T-helper 1 cell (primary cell): ENCODE data around the gene CYB5R3.

Experiments used
- DNase-seq, 5 donors: peaks; one replicate each; pipeline ENCODE4 v3.0.0-alpha.2; 2012 to 2020
- total RNA-seq, 4 donors: gene quantifications; one replicate each; lab custom pipeline; 2026; lab: John Stamatoyannopoulos, UW

The CYB5R3 gene
- total RNA-seq, result 26.8 to 35.9 (median 29.0) reads per million in 4 donors

DNA sequence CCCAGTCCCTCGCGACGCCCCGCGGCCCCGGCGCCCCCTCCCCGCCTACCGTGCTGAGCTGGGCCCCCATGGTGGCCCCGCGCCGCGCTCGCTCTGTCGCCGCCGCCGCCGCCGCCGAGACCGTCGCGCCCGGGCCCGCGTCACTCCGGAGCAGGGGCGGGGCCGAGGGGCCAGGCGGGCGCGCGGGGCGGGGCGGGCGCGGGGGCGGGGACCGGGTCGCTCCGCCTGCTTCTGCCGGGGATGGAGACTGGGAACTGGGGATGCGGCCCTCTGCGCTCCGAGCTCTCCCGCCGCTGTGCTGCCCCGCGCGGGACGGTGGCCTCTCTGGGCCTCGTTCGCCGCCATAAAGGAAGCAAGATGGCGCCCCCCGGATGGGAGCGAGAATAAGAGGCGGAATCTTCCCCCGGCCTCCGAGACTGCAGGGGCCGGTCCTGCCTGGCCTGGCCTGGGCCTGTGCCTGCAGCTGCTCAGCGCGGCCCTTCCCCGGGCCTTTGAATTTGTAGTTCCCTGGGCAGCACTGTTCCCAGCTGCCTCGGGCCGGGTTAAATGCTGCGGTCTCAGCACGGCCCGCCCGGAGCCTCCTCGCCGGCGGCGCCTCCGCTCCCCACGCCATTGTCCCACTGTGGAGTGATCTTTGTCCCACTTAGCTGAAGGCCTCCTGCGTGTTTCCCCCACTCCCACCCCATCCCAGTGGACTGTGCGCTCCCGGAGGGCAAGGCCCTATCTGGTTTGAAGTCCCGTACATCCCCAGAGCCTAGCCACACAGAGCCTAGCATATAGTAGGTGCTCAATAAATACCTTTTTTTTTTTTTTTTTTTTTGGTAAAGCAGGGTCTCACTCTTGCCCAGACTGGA is at the start of gene CYB5R3:
CYB5R3 (minus strand) TSS at position 147 of the 854 bp plus-strand sequence; CDS start at position 70, 77 bp downstream.
- DNase-seq, result peak; percentile 63 to 77 (median 67)

DNA sequence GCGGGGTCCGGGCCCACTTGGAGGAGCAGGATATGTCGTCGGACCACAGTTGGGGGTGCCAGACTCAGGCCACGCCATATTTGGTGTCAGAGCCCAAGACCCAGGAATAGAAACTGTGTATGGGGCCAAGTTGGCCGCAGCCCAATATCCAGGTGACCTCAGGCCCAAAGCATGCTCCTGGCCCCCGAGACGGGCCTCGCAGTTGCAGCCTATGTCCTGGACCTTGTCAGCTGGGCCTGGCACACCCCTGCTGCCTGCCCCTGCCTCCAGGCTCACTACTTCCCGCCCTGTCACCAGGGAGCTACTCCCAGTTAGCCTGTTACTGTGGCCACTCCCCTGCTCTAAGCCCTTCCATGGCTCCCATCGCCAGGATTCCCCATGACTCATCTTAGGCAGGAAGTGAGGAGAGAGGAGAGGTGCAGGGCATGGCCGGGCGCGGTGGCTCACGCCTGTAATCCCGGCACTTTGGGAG is 48.4 kb upstream of the CYB5R3 start:
- no peak for DNase-seq

DNA sequence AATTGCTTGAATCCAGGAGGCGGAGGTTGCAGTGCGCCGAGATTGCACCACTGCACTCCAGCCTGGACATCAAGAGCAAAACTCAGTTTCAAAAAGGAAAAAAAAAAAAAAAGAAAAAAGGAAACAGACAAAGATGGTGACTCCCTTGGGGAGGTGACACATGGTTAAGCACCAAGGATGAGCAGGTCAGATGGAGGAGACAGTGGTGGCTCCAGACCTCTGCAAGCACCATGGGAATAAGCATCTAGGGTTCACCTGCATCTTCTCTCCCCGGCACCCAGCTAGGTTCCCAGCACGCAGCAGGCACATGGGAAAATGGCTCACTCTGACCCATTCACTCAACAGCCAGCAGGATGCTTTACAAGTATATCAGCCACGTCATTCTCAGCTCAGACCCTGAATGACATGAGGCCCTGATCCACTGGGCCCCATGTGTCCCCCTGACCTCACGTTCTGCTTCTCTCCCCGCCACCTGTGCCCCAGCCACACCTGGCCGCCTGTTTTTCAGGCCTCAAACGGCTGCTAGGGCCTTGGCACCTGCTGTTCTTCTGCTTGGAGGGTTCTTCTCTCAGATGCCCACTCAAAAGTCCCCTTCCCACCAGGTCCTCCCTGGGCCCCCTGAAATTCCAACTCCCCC is 47.3 kb upstream of the CYB5R3 start:
- no peak for DNase-seq

DNA sequence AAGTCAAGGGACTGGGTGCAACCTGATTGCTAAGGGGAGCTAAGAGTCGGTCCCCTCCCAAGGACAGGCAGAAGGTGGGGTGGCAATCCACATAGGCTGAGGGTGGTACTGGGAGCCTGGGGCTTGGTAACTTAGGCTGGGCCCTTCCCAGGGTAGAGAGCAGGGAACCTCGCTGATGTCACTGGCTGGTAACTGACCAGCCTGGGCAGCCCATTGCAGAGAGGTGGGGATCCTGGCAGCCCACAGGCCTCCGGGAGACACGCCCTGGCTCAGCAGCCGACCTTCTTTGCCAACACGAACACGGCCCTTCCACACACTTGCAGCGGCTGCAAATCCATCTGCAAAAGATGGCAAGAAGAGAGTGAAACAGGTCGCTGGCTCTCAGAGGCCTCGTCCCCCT is 46.1 kb upstream of the CYB5R3 start:
- no peak for DNase-seq

DNA sequence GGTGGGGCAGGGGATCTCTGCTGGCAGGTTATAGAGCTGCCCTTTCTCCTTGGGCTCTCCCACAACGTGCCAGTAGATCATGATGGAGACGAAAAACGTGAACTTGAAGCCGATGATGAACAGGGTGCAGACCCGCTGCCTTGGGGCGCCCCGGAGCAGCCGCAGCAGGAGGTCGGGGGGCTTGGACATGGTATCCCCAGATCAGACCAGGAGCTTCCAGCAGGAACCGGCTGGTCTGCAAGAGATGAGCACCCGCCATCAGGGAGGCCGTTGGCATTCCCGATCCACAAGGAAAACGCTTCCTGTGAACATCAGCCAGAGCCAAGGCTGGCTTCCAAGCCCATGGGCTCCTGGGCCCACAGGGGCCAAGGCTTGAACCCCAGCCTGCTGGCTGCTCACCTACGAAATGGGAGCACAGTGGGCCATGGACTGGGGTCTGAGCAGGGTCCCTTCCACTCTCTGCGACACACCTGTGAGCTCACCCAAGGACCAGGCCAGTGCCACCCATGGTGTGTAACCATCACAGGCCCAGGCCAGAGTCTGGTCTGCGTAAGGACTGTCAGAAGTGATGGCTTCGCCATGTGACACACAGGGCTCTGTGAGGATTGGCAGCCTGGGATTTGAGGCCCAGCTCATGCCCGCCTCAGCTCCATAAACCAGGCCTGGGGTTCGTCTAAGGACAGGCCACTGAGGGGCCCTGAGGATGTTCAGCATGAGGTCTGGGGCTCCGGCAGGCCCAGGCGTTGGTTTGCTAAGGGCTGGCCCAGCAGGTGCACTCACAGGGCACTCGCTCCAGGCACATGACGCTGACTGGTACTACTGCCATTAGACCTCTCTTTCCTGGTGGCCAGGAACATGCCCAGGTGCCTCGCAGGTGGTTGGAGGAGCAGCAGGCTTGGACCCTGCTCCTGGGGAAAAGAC is 44.8 kb upstream of the CYB5R3 start:
- no peak for DNase-seq

DNA sequence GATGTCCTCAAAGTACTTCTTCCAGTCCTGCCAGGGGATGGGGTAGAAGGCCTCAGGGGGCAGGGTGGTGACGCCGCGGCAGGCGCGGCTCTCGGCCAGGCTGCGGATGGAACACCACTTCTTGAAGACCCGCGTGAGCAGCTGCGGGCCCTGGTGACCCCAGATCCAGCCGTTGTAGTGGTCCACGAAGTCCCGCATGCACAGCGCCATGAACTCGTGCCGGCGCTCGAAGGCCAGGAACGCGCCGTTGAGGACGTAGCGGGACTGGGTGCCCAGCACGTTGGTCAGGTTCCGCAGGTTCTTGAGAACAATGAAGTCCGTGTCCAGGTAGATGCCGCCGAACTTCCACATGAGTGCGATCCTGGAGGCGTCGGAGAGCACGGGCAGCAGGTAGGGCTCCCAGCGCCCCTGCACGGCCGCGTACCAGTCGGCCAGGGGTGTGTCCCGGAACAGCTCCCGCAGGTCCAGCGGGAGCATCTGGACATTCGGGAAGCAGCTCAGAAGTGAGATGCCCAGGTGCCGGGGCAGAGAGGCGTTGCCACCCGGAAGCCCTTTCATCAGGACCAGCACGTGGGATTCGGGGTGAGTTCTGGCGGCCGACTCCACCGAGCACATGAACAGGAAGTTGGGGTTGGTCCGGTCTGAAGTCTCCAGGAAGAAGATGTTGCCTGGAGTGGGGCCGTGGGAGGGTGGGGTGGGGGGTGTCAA is 44.0 kb upstream of the CYB5R3 start:
- DNase-seq, result no peak

DNA sequence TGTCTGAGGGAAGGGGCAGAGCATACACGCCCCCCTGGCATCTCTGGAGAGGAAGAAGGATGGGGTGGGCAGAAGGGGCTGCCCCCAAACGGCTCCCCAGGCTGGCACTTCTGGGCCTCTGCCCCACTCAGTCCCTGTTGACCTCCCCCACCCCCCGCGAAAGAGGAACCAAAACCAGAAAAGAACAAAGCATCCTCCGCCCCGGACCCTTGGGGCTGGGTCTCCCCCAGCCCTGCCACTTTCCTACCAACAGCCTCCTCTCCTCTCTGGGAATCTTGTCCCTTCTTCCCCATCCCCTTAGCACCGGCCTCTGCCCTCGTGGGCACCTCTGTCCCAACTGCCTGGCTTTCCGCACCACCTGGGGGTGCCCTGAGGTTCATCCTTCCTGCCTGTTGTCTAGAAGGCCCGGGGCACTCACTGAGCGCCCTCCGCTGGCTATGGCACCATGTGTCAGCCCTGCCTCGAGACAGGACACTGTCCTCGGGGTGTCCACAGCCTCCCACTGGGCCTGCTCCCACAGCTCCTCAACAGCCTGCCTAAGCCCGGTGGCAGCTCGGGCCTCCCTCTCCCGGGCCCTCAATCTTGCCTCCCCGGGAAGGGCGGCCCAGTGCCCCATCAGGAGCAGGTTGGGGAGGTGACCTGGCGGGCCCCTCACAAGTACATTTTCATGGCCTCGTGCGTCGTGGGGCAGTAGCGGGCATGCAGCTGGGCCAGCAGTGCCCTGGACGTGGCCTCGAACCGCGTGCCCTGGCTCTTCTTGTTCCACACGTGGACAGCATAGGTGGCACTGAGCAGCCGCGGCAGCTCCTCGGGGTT is 43.3 kb upstream of the CYB5R3 start:
- DNase-seq, result no peak

DNA sequence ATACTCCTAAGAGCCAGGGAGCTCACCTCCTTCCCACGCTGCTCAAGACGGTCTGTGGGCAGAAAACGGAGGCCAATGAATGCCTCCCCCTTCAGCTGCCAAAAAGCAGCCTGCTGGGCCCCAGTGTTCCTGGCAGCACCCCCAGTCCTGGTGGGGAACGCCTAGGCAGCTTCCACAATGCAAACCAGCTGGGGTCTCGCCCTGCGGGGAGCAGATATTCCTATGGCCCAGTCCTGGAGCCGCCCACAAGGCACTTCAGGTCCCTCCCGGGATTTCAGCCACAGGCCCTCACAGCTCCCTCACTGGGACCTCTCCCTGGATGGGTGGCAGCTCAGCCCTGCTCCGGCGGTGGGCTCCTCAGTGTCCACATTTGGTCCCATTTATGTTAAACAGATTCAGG is 42.2 kb upstream of the CYB5R3 start:
- no peak for DNase-seq

DNA sequence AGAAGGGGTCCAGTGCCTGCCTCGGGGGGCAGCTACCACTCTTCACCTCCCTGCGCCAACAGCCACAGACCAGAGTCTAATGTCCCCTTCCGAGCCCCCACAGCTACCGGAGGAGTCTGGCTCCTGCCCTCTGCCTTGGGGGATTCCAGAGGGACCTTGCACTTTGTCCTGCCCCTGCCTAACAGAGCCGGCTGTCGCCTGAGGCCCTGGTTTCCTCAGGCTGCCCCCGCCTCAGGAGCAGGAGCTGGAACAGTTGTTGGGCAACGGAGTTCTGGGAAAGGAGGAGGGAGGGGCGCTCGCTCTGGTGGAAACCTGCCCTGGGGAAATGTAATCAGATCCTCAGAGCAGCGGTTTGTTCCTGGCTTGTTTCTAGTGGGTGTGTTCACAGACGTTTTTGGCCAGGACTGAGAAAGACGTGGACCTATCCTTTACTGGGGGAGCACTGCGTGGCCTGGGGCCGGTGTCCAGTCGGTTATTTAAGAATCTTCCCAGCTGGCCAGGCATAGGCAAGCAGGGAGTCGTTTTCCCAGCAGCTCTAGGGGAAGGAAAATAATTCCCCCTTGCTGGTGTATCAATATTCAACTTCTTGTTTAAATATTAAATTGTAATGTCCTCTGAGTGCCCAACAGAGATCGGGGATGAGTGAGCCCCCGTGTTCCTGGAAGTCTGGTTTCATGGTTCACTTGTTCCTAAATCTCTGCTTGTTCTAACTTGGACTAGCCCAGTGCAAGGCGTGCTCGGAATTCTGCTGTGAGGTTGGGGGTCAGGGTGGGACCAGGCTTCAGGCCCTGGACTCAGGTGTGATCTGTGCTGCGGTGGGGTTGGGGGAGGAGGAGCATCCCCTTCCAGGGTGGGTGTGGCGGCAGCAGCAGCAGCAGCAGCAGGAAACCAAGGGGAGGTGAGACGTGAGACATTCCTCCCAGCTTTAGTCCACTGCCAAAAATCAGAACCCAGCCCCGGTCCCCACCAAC is 39.3 kb upstream of the CYB5R3 start:
- no peak for DNase-seq

DNA sequence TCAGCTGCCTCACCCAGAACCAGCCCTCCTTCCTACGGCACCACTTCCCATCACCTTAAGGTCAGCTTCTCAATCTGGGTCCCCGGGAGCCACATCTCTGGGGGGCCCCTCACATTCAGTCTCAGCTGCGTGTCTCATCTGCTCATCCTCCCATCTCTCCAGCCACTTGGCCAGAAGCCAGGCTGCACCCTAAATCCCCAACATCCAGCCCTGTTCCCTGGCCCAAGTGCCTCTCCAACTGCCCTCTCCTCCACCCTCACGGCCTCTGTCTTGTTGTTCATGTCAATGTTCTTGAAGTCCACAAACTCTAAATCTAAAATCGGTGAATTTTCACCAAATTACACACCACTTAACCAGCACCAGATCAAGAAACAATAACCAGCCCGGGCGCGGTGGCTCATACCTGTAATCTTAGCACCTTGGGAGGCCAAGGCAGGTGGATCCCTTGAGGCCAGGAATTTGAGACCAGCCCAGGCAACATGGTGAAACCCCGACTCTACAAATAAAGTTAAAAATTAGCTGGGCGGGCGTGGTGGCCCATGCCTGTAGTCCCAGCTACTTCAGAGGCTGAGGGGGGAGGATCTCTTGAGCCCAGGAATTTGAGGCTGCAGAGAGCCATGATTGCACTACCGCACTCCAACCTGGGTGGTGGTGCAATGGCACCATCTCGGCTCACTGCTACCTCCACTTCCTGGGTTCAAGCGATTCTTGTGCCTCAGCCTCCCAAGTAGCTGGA is 37.7 kb upstream of the CYB5R3 start:
- DNase-seq, result no peak

DNA sequence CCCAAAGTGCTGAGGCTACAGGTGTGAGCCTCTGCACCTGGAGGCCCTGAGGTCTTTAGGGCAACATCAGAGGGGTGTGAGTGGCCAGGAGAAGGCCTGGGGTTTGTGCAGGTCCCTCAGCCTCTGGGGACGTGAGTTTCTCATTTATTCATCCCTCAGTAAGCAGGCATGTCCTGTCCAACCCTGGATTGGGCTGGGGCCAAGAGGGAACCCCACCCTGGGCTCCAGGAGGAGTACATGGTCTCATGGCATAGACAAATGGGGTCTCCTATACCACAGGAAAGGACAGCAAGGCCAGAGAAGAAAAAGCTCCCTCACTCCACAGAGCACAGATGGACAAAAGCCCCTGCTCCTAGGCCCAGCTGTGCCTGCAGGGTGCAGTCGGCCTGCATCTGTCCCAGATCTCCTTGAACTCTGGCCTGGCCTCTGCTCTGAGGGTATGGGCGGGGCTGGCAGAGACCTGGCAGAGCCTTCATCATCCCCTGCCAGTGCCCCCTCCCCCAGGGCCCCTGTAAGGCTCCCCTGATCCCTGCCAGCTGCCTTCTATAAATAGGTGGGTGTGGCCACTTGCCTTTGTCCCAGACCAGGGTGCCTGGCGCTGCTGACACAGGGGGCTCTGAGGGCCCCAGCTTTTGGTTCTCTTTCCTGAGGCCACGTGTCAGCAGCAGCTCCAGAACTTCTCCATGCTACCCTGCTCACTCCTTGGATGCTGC is 36.9 kb upstream of the CYB5R3 start:
- DNase-seq, result no peak

DNA sequence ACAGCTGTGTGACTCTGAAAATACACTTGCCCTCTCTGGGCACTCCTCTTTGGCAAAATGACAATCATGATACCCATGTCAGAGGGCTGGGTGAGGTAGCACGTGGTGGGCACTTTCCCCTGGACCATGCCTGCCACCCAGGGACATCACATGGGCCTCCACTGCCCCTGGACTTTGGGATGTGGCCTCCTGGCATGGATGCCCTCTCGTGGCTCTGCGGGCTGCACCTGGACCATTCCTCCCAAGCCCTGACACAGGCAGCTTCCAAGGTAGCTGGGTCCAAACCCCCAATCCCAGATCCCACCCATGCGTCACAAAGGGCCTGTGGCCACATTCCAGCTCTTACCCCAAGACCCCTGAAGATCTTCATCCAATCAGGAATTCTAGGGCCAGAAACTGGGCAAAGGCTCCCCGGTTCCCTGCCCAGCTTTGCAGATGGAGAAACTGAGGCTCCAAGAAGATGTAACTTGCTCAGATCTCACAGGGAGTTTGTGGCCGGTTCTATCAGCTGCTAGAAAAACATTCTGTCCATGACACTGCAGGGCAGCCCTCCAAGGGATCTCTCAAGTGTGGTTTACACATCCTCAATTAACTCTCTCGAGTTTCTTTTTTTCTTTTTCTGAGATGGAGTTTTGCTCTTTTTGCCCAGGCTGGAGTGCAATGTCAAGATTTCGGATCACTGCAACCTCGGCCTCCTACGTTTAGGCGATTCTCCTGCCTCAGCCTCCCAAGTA is 35.4 kb upstream of the CYB5R3 start:
- DNase-seq, result no peak

DNA sequence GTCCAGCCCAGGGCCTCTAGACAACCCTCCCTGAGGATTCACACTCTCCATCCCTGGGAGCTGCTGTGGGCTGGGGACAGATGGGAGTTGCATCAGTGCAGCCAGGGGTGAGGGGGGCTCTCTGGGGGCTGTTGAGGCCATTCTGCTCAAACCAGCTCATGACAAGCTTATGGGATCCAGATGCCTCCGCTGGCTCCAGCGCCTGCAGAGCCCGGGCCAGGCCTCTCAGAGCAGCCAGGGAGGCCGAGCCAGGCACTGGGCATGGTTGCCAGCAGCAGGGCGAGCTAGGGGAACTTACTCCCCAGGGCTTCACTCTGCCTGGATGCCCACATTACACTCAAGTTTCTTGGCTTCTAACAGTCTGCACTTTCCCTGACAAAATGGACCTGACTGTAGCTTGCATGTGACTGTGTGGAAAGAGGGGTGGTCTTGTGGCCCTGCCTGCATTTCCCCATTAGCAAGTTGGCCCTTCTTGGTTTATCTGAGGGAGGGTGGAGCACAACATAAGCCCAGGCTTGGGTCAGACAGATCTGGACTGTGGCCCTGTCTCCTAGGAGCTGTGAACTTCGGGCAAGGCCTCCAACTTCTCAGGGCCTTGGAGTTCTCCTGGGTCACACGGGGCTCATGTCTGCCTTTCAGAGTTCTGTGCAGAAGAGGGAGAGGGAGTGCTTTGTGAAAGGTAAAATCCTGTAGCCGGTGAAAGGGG is 34.5 kb upstream of the CYB5R3 start:
- no peak for DNase-seq

DNA sequence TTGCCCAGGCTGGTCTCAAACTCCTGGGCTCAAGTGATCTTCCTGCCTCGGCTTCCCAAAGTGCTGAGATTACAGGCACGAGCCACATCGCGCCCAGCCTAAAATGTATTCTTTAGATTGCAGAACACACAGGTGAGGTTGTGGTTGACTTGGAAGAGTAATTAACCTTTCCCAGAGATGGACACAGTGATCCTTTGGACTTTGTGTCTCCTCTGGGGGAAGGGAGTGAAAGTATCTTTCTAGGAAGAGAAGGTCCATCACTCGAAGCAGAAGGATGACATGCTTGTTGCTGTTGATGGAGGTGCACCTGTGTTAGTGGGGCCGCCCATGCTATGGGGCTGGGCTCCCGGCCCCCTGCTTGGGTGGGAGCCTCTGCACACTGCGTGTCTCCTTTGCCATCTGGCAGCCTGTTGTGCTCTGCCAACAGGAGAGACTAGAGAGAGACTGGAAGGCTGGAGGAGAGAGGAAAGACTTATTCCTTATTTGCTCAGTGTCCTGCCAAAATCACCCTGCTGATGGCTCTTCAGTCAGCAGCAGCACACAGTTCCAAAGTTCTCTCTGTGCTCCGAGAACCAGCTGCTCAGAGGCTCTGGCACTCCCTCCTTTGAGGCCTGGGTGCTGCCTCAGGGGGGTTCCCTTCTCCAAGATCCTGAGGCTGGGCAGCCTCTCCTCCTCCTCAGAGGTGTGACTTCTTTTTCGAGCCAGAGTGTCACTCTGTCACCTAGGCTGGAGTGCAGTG is 33.1 kb upstream of the CYB5R3 start:
- no peak for DNase-seq

DNA sequence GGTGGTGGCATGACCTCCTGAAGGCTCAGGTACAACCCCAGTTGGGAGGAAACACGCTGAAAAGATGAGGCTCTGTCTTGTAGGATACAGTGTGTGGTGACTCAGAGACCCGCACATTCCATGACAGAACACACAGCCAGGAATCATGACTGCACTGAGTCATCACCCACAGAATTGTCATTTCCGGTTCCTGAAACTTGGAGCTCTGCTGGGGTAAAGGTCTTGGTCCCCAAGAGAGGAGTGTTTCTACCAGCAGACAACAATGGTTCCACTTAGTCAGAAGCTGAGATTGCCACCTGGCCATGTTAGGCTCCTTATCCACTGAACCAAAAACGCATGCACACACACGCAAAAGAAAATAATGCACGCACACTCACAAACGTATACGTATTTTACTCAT is 31.5 kb upstream of the CYB5R3 start:
- no peak for DNase-seq

DNA sequence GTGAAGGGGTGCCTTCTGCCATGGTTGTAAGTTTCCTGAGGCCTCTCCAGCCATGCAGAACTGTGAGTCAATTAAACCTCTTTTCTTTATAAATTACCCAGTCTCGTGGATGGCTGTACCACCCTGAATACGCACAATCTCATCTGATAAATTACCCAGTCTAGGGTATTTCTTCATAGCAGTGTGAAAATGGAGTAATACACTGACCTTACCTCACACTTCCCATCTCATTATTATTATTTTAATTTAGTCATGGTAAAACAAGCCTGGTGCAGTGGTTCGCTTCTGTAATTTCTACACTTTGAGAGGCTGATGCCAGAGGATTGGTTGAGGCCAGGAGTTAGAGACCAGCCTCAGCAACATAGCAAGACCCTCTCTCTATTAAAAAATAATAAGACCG is 30.5 kb upstream of the CYB5R3 start:
- no peak for DNase-seq

DNA sequence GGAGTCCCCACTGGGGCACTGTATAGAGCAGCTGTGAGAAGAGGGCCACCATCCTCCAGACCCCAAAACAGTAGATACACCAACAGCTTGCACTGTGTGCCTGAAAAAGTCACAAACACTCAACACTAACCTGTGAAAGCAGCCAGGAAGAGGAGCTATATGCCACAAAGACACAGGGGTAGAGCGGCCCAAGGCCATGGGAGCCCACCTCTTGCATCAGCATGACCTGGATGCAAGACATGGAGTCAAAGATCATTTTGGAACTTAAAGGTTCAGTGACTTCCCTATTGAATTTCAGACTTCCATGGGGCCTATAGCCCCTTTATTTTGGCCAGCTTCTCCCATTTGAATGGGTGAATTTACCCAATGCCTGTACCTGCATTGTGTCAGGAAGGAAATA is 29.7 kb upstream of the CYB5R3 start:
- no peak for DNase-seq
